ENCODE results near the gene MYG1.
"Not testable (repeated sequence)": the region's sequence is repeated elsewhere in the genome, so short reads cannot be mapped to it uniquely, and the experiment has no call there.

MYG1 gene

DNA sequence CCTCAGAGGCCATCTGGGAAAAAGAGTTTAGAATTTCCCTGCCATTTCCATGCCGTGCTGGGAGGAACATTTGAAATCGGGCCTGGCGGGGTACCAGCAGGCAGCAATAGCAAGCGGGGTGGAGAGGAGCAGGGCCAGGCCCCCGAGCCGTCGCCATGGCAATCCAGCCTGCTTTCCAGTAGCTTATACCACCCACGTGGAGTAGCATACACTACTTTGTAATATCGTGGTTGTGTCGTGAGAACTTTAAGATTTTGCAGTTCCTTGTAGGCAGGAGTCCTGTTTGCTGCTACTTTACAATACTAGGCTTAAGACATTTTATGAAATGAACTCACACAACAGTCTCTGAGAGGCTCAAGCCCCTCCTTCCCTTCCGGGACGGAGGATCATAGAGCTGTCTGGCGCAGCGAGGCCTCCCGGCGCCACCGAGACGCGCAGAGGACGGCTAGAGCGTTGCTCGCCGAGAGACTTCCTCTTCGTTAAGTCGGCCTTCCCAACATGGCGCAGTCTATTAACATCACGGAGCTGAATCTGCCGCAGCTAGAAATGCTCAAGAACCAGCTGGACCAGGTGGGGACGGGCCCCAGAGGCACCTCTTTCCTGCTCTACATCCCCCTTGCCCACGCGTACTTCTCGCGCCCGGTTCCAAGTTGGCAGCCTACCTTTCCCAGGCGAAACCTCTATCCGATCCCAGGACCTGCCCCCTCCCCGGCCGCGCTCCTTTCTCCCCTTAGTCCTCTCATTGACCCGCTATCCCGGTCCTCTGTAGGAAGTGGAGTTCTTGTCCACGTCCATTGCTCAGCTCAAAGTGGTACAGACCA is 4.2 kb upstream of the MYG1 start, which contains the start of gene PFDN5:
Gene PFDN5 (plus strand): TSS at position 473 of the 821 bp plus-strand sequence. CDS start 26 bp downstream, at position 499.
- peak; percentile 93 for DNase-seq (ENCODE audit: low spot score)
- no peak for TF ChIP-seq CTCF (IDR thresholded peaks at IDR 0.05; ENCODE audit: borderline replicate concordance, control extremely low read depth, extremely low read depth, insufficient read depth, missing control alignments)
- in situ Hi-C loops (cut with MboI; ENCODE audit: low sequenced_read_pairs, unreplicated experiment): no loop called here

- in situ Hi-C loops (cut with MboI; ENCODE audit: low sequenced_read_pairs, unreplicated experiment): no loop called here
- TF ChIP-seq CTCF (IDR thresholded peaks at IDR 0.05; ENCODE audit: borderline replicate concordance, control extremely low read depth, extremely low read depth, insufficient read depth, missing control alignments): no peak
- no peak for DNase-seq (ENCODE audit: low spot score)
These were observed 3.6 kb upstream of the MYG1 start for GRCh38 chr12:53295891-53296219.

- in situ Hi-C loops (cut with MboI; ENCODE audit: low sequenced_read_pairs, unreplicated experiment); DNase-seq (ENCODE audit: low spot score): not testable (repeated sequence)
These were observed 2.4 kb upstream of the MYG1 start for GRCh38 chr12:53297106-53297505.

GRCh38 chr12:53298164-53298563 is 1.3 kb upstream of the MYG1 start:
- no peak for DNase-seq (ENCODE audit: low spot score)
- in situ Hi-C loops (cut with MboI; ENCODE audit: low sequenced_read_pairs, unreplicated experiment): no loop called here
- no peak for TF ChIP-seq CTCF (IDR thresholded peaks at IDR 0.05; ENCODE audit: borderline replicate concordance, control extremely low read depth, extremely low read depth, insufficient read depth, missing control alignments)

- in situ Hi-C loops (cut with MboI; ENCODE audit: low sequenced_read_pairs, unreplicated experiment): no loop called here
- DNase-seq (ENCODE audit: low spot score): no peak
- TF ChIP-seq CTCF (IDR thresholded peaks at IDR 0.05; ENCODE audit: borderline replicate concordance, control extremely low read depth, extremely low read depth, insufficient read depth, missing control alignments): no peak
These were observed 418 bp upstream of the MYG1 start for GRCh38 chr12:53299101-53299453.

GRCh38 chr12:53300187-53300586 is 692 bp downstream of the MYG1 start:
- no peak for DNase-seq (ENCODE audit: low spot score)

More at GRCh38 chr12:53300187-53300586, 692 bp downstream of the MYG1 start:
- TF ChIP-seq CTCF (IDR thresholded peaks at IDR 0.05; ENCODE audit: borderline replicate concordance, control extremely low read depth, extremely low read depth, insufficient read depth, missing control alignments): no peak
- in situ Hi-C loops (cut with MboI; ENCODE audit: low sequenced_read_pairs, unreplicated experiment): no loop called here
